ENCODE data around the gene TMEM184A. TPM values are rescaled to one million over a fixed set of nuclear protein-coding genes. Genes with fewer than 3 reads are reported as not detected.

Gene TMEM184A
- total RNA-seq, 2 donors from 2014 or later: 0.28 TPM; not detected in 1

DNA sequence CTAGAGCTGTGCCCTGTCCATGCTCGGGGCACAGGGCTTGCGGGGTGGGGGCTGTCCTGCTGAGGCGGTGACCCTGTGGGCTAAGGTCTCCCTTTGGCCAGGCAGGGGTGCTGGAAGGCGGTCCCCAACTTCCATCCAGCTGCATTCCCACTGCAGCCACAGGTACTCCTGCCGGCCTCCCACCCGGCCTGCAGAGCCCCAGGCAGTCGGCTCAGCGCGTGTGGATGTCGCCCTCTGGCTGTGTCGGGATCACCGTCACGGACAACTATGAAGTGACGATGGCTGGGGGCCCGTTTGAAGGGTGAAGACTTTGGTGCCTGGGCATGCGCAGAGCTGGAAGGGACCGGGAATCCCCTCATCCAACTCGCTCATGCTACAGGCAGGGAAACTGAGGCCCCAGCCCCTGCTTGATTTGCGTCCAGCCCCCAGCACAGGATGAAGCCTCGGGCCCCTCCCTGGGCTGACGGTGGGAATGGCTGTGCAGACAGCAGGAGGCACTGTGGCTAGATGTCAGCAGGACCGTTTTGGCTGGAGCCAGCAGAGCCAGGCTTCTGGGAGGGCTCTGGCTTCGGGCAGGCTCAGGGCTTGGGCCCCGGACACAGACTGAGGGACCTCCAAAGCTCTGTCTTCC, 2.3 kb upstream of the TMEM184A start:
- Histone ChIP-seq H3K4me1 (peaks cover 0 to 20% of the 10 kb centered on the region in 2 donors), H3K9me3 (no peaks in the 10 kb centered on the region), H3K27me3 (no peaks in the 10 kb centered on the region), H3K4me3 (no peak overlapping the region), H3K27ac (peak overlapping the region in 1 of 2 donors; percentile 37), H3K36me3 (no peaks in the 10 kb centered on the region)
- no peak for DNase-seq (ENCODE audit: low spot score)
- TF ChIP-seq, protein P1, sequence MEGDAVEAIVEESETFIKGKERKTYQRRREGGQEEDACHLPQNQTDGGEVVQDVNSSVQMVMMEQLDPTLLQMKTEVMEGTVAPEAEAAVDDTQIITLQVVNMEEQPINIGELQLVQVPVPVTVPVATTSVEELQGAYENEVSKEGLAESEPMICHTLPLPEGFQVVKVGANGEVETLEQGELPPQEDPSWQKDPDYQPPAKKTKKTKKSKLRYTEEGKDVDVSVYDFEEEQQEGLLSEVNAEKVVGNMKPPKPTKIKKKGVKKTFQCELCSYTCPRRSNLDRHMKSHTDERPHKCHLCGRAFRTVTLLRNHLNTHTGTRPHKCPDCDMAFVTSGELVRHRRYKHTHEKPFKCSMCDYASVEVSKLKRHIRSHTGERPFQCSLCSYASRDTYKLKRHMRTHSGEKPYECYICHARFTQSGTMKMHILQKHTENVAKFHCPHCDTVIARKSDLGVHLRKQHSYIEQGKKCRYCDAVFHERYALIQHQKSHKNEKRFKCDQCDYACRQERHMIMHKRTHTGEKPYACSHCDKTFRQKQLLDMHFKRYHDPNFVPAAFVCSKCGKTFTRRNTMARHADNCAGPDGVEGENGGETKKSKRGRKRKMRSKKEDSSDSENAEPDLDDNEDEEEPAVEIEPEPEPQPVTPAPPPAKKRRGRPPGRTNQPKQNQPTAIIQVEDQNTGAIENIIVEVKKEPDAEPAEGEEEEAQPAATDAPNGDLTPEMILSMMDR (IDR thresholded peaks at IDR 0.05): peak; percentile 33 to 72

DNA sequence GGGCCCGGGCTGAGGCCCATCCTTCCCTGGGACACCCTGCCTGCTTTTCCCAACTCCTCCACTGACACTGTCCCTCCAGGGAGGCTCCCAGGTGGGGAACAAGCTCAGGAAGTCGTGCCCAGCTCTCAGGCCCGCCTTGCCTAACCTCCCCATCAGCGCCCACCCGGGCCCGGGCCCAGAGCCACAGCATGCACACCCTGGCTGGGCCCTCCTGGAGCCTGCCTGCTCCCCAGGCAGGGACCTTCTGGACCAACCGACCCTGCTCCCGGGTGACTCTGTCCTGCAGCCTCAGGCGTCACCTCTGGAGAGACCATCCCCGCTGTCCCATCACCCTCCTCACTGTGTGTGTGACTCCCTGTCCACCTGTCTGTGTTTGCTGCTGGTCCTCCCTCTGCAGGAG, 1.8 kb upstream of the TMEM184A start:
- H3K9me3 ChIP-seq: no peaks in the 10 kb centered on the region
- peaks cover 0 to 20% of the 10 kb centered on the region in 2 donors for H3K4me1 ChIP-seq
- no peak overlapping the region for H3K27ac ChIP-seq
- no peaks in the 10 kb centered on the region for H3K27me3 ChIP-seq
- TF ChIP-seq, protein P1 (IDR thresholded peaks at IDR 0.05): no peak
- no peak for DNase-seq (ENCODE audit: low spot score)
- no peaks in the 10 kb centered on the region for H3K36me3 ChIP-seq
- H3K4me3 ChIP-seq: no peak overlapping the region

DNA sequence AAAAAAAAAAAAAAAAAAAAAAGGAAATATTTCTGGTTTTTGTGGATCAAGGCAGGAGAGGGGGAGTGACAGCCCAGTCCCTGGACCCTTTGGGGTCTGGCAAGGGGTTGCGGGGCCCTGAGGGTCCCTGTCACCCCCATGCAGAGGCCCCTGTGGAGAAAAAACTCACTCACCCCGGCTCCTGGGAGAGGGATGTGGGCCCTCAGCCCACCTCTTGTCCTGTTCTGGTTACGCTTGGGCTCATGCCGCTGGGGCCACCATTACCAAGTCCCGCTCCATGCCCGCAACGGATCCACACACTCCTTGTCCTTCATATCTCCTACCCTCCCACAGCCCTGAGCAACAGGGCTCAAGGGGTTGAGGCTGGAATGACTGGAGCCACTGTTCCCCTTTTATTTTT, 1.0 kb upstream of the TMEM184A start:
- H3K36me3 ChIP-seq: no peaks in the 10 kb centered on the region
- no peak overlapping the region for H3K4me3 ChIP-seq
- TF ChIP-seq, protein P1 (IDR thresholded peaks at IDR 0.05): no peak
- H3K9me3 ChIP-seq: no peaks in the 10 kb centered on the region
- H3K27ac ChIP-seq: no peak overlapping the region
- peaks cover 0 to 20% of the 10 kb centered on the region in 2 donors for H3K4me1 ChIP-seq
- no peak for DNase-seq (ENCODE audit: low spot score)
- H3K27me3 ChIP-seq: no peaks in the 10 kb centered on the region

DNA sequence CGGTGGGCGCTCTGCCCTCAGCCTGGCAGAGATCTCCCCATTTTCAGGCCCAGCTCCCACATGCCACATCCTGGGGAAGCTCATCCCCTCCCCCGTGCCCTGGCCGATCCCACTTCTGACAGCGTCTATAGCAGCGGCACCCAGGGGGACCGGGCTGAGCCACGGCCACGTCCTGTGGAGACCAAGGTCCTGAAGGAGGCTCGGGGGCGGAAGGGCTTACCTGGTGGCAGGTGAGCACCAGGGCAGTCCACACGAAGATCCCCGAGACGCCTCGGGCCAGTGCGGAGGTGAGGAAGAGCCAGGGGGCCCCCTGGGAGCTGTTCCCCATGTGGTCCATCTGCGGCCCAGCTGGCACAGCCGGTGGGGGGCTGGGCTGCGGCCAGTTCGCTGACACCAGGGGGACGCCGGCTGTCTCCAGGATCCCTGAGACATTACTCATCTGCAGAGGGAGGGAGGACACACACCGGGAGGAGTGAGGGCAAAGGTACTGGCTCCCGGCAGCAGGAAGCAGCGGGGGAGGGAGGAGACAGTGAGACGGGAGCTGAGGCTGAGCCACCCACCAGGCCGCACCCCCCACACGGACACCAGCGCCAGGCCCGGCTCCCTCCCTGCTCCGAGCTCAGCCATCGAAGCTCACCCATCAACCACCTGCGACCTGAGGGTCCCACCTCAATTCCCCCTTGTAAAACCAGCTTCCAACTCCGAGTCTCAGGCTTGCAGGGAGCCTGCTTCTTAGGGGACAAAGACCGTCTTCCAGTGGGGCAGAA, 776 bp downstream of the TMEM184A start:
- H3K27ac ChIP-seq: no peak overlapping the region
- no peaks in the 10 kb centered on the region for H3K36me3 ChIP-seq
- H3K4me3 ChIP-seq: no peak overlapping the region
- TF ChIP-seq, protein P1 (IDR thresholded peaks at IDR 0.05): no peak
- no peaks in the 10 kb centered on the region for H3K9me3 ChIP-seq
- H3K27me3 ChIP-seq: no peaks in the 10 kb centered on the region
- H3K4me1 ChIP-seq: peaks cover 0 to 20% of the 10 kb centered on the region in 2 donors
- DNase-seq (ENCODE audit: low spot score): no peak

DNA sequence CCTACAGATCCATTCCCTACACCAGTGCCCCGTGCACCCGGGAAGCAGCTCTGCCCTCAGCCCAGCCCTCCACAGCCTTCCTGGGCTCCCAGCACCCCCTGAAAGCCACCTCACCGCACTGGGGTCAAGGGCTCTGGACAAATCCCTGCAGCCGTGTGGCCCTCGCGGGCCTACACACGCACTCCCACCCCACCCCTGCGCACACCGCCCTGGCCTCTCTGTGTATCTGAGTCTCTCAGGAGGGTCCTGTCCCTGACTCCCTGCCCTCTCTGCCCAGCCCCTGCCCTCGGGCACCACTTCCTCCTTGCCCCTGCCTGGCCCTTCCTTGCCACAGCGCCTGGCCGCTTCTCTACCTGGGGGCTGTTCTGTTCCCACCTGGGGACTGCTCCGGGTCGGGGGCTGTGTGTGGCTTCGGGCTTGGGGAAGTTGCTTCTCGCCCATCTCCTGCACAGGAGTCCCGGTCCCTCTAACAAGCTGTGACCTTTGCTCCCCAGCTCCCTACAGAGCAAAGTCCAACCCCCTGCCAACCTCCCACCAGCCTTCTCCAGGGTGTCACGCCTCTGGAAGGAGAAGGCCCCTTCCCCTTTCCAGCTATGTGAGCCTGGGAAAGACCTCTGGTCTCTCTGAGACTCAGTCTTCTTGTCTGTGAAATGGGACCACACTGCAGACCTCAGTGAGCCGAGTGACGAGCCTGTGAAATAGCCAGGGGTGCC, 1.5 kb downstream of the TMEM184A start:
- TF ChIP-seq, protein P1 (IDR thresholded peaks at IDR 0.05): no peak
- H3K36me3 ChIP-seq: no peaks in the 10 kb centered on the region
- no peak for DNase-seq (ENCODE audit: low spot score)
- H3K9me3 ChIP-seq: no peaks in the 10 kb centered on the region
- peaks cover 0 to 20% of the 10 kb centered on the region in 2 donors for H3K4me1 ChIP-seq
- no peaks in the 10 kb centered on the region for H3K27me3 ChIP-seq
- H3K4me3 ChIP-seq: no peak overlapping the region
- no peak overlapping the region for H3K27ac ChIP-seq
